SK-N-MC (cell line): ENCODE results near the gene GARIN1A.
"Not testable (repeated sequence)": the region's sequence is repeated elsewhere in the genome, so short reads cannot be mapped to it uniquely, and the experiment has no call there.

Experiments
- DNase-seq: peaks from one replicate; pipeline ENCODE4 v3.0.0-alpha.2; 2011; ENCODE audit warnings: low read depth, low spot score
- H3K27ac ChIP-seq: fragments of 200-600 bp; sonication (generic); 2 replicates; pipeline ENCODE4 v1.5.1; 2016; ENCODE audit warnings: mixed run types
- H3K36me3 ChIP-seq: fragments of 200-600 bp; sonication (generic); 2 replicates; pipeline ENCODE4 v1.6.1; 2017; ENCODE audit warnings: antibody characterized with exemption, low read length, mixed read lengths; ENCODE audit not compliant: insufficient read depth
- H3K4me3 ChIP-seq: fragments of 200-600 bp; sonication (generic); 2 replicates; pipeline ENCODE4 v1.5.1; 2016
- H3K9ac ChIP-seq: fragments of 200-600 bp; sonication (generic); 2 replicates; pipeline ENCODE4 v1.8.0; 2017; ENCODE audit warnings: mixed run types, mixed read lengths; ENCODE audit not compliant: insufficient read length
- H3K9me3 ChIP-seq: fragments of 200-600 bp; sonication (generic); 2 replicates; pipeline ENCODE4 v1.6.1; 2017; ENCODE audit warnings: low read depth, mild to moderate bottlenecking, antibody characterized with exemption, low read length, moderate library complexity, mixed read lengths
- EZH2 ChIP-seq: fragments of 200-600 bp; sonication (generic); IDR thresholded peaks from one replicate; pipeline ENCODE4 v1.6.1; 2017; ENCODE audit warnings: antibody characterized with exemption
- FOXP2 ChIP-seq: optimal IDR thresholded peaks from 2 replicates; pipeline ENCODE3; 2011; ENCODE audit warnings: mild to moderate bottlenecking, moderate library complexity; ENCODE audit not compliant: insufficient read depth; ENCODE audit errors: extremely low read length, control extremely low read depth
- POLR2AphosphoS5 ChIP-seq: IDR thresholded peaks from 2 replicates; pipeline ENCODE4 v1.6.1; 2012; ENCODE audit warnings: mild to moderate bottlenecking, low read depth, low read length, borderline replicate concordance

The GARIN1A gene

GRCh38 chr7:128660596-128660995, 11.5 kb upstream of the GARIN1A start:
- Histone ChIP-seq H3K36me3 (no peaks in the 10 kb centered on the region), H3K4me3 (no peak overlapping the region), H3K9me3 (no peaks in the 10 kb centered on the region), H3K27ac (no peak overlapping the region), H3K9ac (no peak overlapping the region)
- DNase-seq: no peak
- no peak for TF ChIP-seq EZH2
- TF ChIP-seq POLR2AphosphoS5: no peak
- TF ChIP-seq FOXP2: no peak

- no peak for TF ChIP-seq FOXP2
- no peak for TF ChIP-seq POLR2AphosphoS5
- Histone ChIP-seq H3K9ac (no peak overlapping the region), H3K36me3 (no peaks in the 10 kb centered on the region), H3K9me3 (no peaks in the 10 kb centered on the region), H3K27ac (no peak overlapping the region), H3K4me3 (no peak overlapping the region)
- no peak for DNase-seq
Measured at GRCh38 chr7:128661446-128661845, 10.6 kb upstream of the GARIN1A start.

- Histone ChIP-seq H3K9me3 (no peaks in the 10 kb centered on the region), H3K36me3 (no peaks in the 10 kb centered on the region), H3K9ac (no peak overlapping the region), H3K27ac (no peak overlapping the region), H3K4me3 (no peak overlapping the region)
- TF ChIP-seq POLR2AphosphoS5 (no peak), EZH2 (no peak), FOXP2 (no peak)
- DNase-seq: no peak
Measured at GRCh38 chr7:128662091-128662490, 10.0 kb upstream of the GARIN1A start.

- not testable (repeated sequence) for H3K4me3 ChIP-seq, H3K36me3 ChIP-seq, DNase-seq, H3K9ac ChIP-seq, H3K27ac ChIP-seq, H3K9me3 ChIP-seq
Measured at GRCh38 chr7:128663223-128663622, 8.9 kb upstream of the GARIN1A start.

- H3K4me3 ChIP-seq: no peak overlapping the region
- no peak overlapping the region for H3K27ac ChIP-seq
- H3K36me3 ChIP-seq: no peaks in the 10 kb centered on the region
- H3K9me3 ChIP-seq: no peaks in the 10 kb centered on the region
- TF ChIP-seq POLR2AphosphoS5: no peak
- TF ChIP-seq FOXP2: no peak
- no peak for TF ChIP-seq EZH2
- DNase-seq: no peak
- H3K9ac ChIP-seq: no peak overlapping the region
Measured at GRCh38 chr7:128665057-128665456, 7.0 kb upstream of the GARIN1A start.

- Histone ChIP-seq H3K27ac (no peak overlapping the region), H3K36me3 (no peaks in the 10 kb centered on the region), H3K9ac (no peak overlapping the region), H3K9me3 (no peaks in the 10 kb centered on the region), H3K4me3 (no peak overlapping the region)
- no peak for DNase-seq
- no peak for TF ChIP-seq POLR2AphosphoS5
- no peak for TF ChIP-seq EZH2
- TF ChIP-seq FOXP2: no peak
Measured at GRCh38 chr7:128666200-128666599, 5.9 kb upstream of the GARIN1A start.

GRCh38 chr7:128672927-128673517, 930 bp downstream of the GARIN1A start:
- DNase-seq: no peak
- Histone ChIP-seq H3K36me3 (no peaks in the 10 kb centered on the region), H3K4me3 (no peak overlapping the region), H3K9me3 (no peaks in the 10 kb centered on the region), H3K27ac (no peak overlapping the region), H3K9ac (no peak overlapping the region)
- TF ChIP-seq EZH2 (no peak), FOXP2 (no peak), POLR2AphosphoS5 (no peak)

- H3K9me3 ChIP-seq: no peaks in the 10 kb centered on the region
- no peak overlapping the region for H3K9ac ChIP-seq
- no peak for DNase-seq
- no peak overlapping the region for H3K4me3 ChIP-seq
- no peaks in the 10 kb centered on the region for H3K36me3 ChIP-seq
- no peak for TF ChIP-seq POLR2AphosphoS5
- TF ChIP-seq EZH2: no peak
- TF ChIP-seq FOXP2: no peak
- no peak overlapping the region for H3K27ac ChIP-seq
Measured at GRCh38 chr7:128673571-128673970, 1.5 kb downstream of the GARIN1A start.

GRCh38 chr7:128676665-128677064, 4.6 kb downstream of the GARIN1A start:
- Histone ChIP-seq H3K27ac (no peak overlapping the region), H3K9me3 (no peaks in the 10 kb centered on the region), H3K36me3 (no peaks in the 10 kb centered on the region), H3K4me3 (no peak overlapping the region), H3K9ac (no peak overlapping the region)
- DNase-seq: no peak
- TF ChIP-seq EZH2: no peak
- no peak for TF ChIP-seq FOXP2
- no peak for TF ChIP-seq POLR2AphosphoS5
